Measurements from ENCODE around the gene CHRNA9.
"Not testable (repeated sequence)": the region's sequence is repeated elsewhere in the genome, so short reads cannot be mapped to it uniquely, and the experiment has no call there.

The CHRNA9 gene

DNA sequence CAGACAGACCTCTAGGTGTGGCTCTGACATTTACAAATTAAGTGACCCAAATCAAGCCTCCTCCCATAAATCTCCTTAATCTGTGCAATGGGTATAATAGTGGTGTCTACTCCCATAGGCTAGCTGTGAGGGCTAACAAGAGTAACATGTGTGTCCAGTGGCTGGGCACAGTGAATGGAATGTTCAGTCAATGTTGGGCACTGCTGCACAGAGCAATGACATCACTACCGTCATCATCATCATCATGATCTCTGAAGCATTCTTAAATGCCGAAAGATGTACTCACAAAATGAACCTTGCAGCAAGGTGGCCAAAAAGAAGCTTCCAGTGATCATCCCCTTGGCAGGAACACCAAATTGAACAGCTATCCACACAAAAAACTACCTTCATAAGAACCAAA lies 43.5 kb downstream of the CHRNA9 start:
- CTCF ChIA-PET = interaction anchor here (0.8 to 2.3 kb wide), 5 partner anchors 9 to 53 kb away, joined by 3 to 7 read pairs (median 4); no protein-coding TSS in a partner anchor
- TF ChIP-seq CTCF (IDR thresholded peaks at IDR 0.05; ENCODE audit: control extremely low read depth, extremely low read depth, low read depth, missing control alignments) = no peak
- no peak for DNase-seq (ENCODE audit: extremely low spot score)

DNA sequence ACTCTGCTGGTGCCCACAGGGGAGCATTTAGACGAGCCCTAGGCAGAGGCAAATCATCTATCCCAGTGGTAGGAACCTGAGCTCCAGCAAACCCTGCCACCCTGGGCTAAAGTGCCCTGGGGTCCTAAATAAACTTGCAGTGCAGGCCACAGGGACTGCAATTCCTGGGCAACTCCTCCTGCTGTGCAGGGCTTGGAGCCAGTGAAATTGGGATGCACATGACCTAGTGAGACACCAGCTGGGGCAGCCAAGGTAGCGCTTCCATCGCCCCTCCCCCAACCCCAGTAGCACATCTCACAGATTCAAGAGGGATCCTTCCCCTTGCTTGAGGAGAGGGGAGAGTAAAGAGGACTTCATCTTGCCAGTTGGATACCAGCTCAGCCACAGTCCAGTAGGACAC lies 44.1 kb downstream of the CHRNA9 start:
- CTCF ChIA-PET = interaction anchor here (1.1 to 2.3 kb wide), 3 partner anchors 9 to 12 kb away, joined by 4 to 7 read pairs (median 4); no protein-coding TSS in a partner anchor
- TF ChIP-seq CTCF (IDR thresholded peaks at IDR 0.05; ENCODE audit: control extremely low read depth, extremely low read depth, low read depth, missing control alignments) = no peak
- no peak for DNase-seq (ENCODE audit: extremely low spot score)
- POLR2A ChIA-PET = no interaction called here

More for the DNA sequence above, 43.5 kb downstream of the CHRNA9 start:
- POLR2A ChIA-PET = no interaction called here

DNA sequence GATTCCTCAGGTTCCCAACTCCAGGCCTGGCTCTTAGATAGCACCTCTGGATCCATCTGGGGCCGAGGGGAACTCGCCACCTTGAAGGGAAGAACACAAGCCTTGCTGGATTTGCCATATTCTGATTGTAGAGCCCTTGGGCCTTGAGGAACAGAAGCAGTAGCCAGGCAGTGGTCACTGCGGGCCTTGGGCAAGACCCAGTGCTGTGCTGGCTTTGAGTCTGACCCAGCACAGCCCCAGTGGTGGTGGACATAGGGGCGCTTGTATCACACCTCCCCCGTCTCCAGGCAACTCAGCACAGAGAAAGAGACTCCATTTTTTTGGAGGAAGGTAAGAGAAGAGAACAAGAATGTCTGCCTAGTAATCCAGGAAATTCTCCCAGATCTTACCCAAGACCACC lies 45.5 kb downstream of the CHRNA9 start:
- CTCF ChIA-PET = interaction anchor here (2.3 kb wide), 1 partner anchor 10 kb away, joined by 7 read pairs; no protein-coding TSS in a partner anchor
- POLR2A ChIA-PET = no interaction called here
- no peak for DNase-seq (ENCODE audit: extremely low spot score)
- no peak for TF ChIP-seq CTCF (IDR thresholded peaks at IDR 0.05; ENCODE audit: control extremely low read depth, extremely low read depth, low read depth, missing control alignments)

DNA sequence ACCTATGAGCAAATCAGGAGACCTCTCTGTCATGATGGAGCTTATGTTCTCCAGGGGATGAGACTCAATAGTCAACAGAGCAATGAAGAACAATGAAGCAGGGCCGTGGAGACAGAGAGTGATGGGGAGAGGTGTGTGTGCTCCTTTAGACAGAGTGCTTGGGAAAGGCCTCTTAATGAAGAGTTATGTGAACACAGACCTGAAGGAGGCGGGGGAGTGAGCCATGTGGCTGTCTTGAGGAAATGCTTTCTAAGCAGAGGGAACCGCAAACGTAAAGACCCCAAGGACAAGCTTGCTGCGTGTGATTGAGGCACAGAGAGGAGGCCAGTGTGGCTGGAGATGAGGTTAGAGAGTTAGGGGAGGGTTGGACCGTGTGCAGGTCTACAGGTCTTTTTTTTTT lies 53.1 kb downstream of the CHRNA9 start:
- DNase-seq (ENCODE audit: extremely low spot score) = no peak
- no peak for TF ChIP-seq CTCF (IDR thresholded peaks at IDR 0.05; ENCODE audit: control extremely low read depth, extremely low read depth, low read depth, missing control alignments)
- ChIA-PET CTCF (interaction anchor here (1.2 to 1.6 kb wide), 2 partner anchors 10 kb away, joined by 3 to 4 read pairs; no protein-coding TSS in a partner anchor), POLR2A (no interaction called here)

GRCh38 chr4:40389986-40390385 lies 54.9 kb downstream of the CHRNA9 start:
- POLR2A ChIA-PET = no interaction called here
- no peak for TF ChIP-seq CTCF (IDR thresholded peaks at IDR 0.05; ENCODE audit: control extremely low read depth, extremely low read depth, low read depth, missing control alignments)

DNA sequence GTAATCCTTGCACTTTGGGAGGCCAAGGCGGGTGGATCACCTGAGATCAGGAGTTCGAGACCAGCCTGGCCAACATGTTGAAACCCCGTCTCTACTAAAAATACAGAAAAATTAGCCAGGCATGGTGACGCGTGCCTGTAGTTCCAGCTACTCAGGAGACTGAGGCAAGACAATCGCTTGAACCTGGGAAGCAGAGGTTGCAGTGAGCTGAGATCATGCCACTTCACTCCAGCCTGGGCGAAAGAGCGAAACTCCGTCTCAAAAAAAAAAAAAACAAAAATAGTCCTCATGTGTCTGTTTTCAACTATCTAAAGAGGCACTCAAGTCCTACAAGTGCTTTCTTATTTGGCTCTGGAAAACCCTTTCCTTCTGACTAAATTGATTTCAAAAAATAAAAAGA lies 57.1 kb downstream of the CHRNA9 start:
- POLR2A ChIA-PET; DNase-seq (ENCODE audit: extremely low spot score): not testable (repeated sequence)
- CTCF ChIA-PET = interaction anchor here (0.7 kb wide), 1 partner anchor 367 kb away, joined by 3 read pairs; no protein-coding TSS in a partner anchor

More at GRCh38 chr4:40389986-40390385, 54.9 kb downstream of the CHRNA9 start:
- CTCF ChIA-PET = interaction anchor here (0.9 to 1.0 kb wide), 2 partner anchors 19 to 48 kb away, joined by 3 read pairs; no protein-coding TSS in a partner anchor
- no peak for DNase-seq (ENCODE audit: extremely low spot score)

DNA sequence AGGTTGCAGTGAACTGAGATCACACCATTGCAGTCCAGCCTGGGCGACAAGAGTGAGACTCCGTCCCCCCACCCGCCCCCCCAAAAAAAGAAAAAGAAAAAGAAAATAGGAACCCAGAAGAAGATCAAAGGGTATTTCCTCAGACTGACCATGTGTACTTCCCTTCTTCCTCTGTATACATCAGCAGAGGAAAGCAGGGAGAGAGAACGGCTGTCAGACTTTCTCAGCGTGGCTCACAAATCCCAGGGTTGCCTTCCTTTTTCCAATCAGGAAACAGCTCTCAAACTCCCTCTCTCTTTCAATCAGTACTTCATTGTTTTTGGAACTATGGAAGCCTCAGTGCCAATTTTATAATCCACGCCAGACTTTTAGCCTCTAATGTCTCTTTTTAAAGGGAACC lies 59.1 kb downstream of the CHRNA9 start:
- TF ChIP-seq CTCF (IDR thresholded peaks at IDR 0.05; ENCODE audit: control extremely low read depth, extremely low read depth, low read depth, missing control alignments) = no peak
- DNase-seq (ENCODE audit: extremely low spot score) = no peak
- POLR2A ChIA-PET = no interaction called here
- CTCF ChIA-PET = no interaction called here

Measured in GM10248 (cell line).